Measurements from ENCODE around the gene MEGF11. TPM values are rescaled to one million over a fixed set of nuclear protein-coding genes. Genes with fewer than 3 reads are reported as not detected.

MEGF11 gene
- total RNA-seq, 4 donors from 2014 or later, result 0.23 to 0.33 TPM; not detected in 2

GRCh38 chr15:66254951-66255676 is 1.6 kb upstream of the MEGF11 start:
- H3K27me3 ChIP-seq, result peaks cover 0 to 90% (median 38%) of the 10 kb centered on the region in 4 donors
- H3K4me3 ChIP-seq, result no peak overlapping the region
- no peaks in the 10 kb centered on the region for H3K9me3 ChIP-seq
- H3K27ac ChIP-seq (replicated peaks in 1 of 4), result no peak overlapping the region
- peaks cover 27 to 35% (median 33%) of the 10 kb centered on the region in 4 donors for H3K4me1 ChIP-seq
- no peaks in the 10 kb centered on the region for H3K36me3 ChIP-seq
- DNase-seq (ENCODE audit: extremely low spot score), result no peak
- WGBS, result 51% methylated on average over 19 of the region's 19 CpGs
- intact Hi-C loops (cut with DNase I), result loop anchor here (5.0 kb wide), 1 partner anchor 32 kb away; no protein-coding TSS in a partner anchor
- TF ChIP-seq POLR2A (IDR thresholded peaks at IDR 0.05; ENCODE audit: low read depth) (no peak), EP300 (IDR thresholded peaks at IDR 0.05) (no peak), CTCF (IDR thresholded peaks at IDR 0.05) (no peak), POLR2AphosphoS5 (IDR thresholded peaks at IDR 0.05) (no peak)

- no peak for TF ChIP-seq POLR2AphosphoS5 (IDR thresholded peaks at IDR 0.05)
- TF ChIP-seq POLR2A (IDR thresholded peaks at IDR 0.05; ENCODE audit: low read depth), result no peak
- no peak for TF ChIP-seq EP300 (IDR thresholded peaks at IDR 0.05)
- no peak for TF ChIP-seq CTCF (IDR thresholded peaks at IDR 0.05)
- no peak overlapping the region for H3K27ac ChIP-seq (replicated peaks in 1 of 4)
- WGBS, result 10% methylated on average over 34 of the region's 36 CpGs
- DNase-seq (ENCODE audit: extremely low spot score), result no peak
- H3K36me3 ChIP-seq, result no peaks in the 10 kb centered on the region
- peaks cover 0 to 90% (median 38%) of the 10 kb centered on the region in 4 donors for H3K27me3 ChIP-seq
- peaks cover 27 to 35% (median 33%) of the 10 kb centered on the region in 4 donors for H3K4me1 ChIP-seq
- H3K4me3 ChIP-seq, result peak overlapping the region; percentile 57 to 67 (median 64)
- no peaks in the 10 kb centered on the region for H3K9me3 ChIP-seq
- intact Hi-C loops (cut with DNase I), result loop anchor here (5.0 kb wide), 1 partner anchor 33 kb away; no protein-coding TSS in a partner anchor
Measured at GRCh38 chr15:66254089-66254950, 770 bp upstream of the MEGF11 start.

- Histone ChIP-seq H3K36me3 (no peaks in the 10 kb centered on the region), H3K4me3 (peak overlapping the region; percentile 57 to 67 (median 64)), H3K4me1 (peaks cover 27 to 35% (median 33%) of the 10 kb centered on the region in 4 donors), H3K27ac (replicated peaks in 1 of 4) (no peak overlapping the region), H3K9me3 (no peaks in the 10 kb centered on the region), H3K27me3 (peaks cover 0 to 83% (median 38%) of the 10 kb centered on the region in 4 donors)
- 4% methylated on average over 12 of the region's 64 CpGs for WGBS
- intact Hi-C loops (cut with DNase I), result loop anchor here (5.0 kb wide), 1 partner anchor 34 kb away; no protein-coding TSS in a partner anchor
- TF ChIP-seq POLR2AphosphoS5 (IDR thresholded peaks at IDR 0.05) (no peak), POLR2A (IDR thresholded peaks at IDR 0.05; ENCODE audit: low read depth) (no peak), EP300 (IDR thresholded peaks at IDR 0.05) (no peak), CTCF (IDR thresholded peaks at IDR 0.05) (no peak)
- no peak for DNase-seq (ENCODE audit: extremely low spot score)
Measured at GRCh38 chr15:66252685-66253417, 699 bp downstream of the MEGF11 start.

- TF ChIP-seq POLR2A (IDR thresholded peaks at IDR 0.05; ENCODE audit: low read depth) (no peak), EP300 (IDR thresholded peaks at IDR 0.05) (no peak), CTCF (IDR thresholded peaks at IDR 0.05) (peak; percentile 38 to 80 (median 47))
- no peak for DNase-seq (ENCODE audit: extremely low spot score)
- peaks cover 27 to 35% (median 33%) of the 10 kb centered on the region in 4 donors for H3K4me1 ChIP-seq
- H3K27me3 ChIP-seq, result peaks cover 0 to 79% (median 38%) of the 10 kb centered on the region in 4 donors
- H3K4me3 ChIP-seq, result peak overlapping the region; percentile 57 to 67 (median 64)
- no peak overlapping the region for H3K27ac ChIP-seq (replicated peaks in 1 of 4)
- intact Hi-C loops (cut with DNase I), result loop anchor here (5.0 kb wide), 1 partner anchor 35 kb away; no protein-coding TSS in a partner anchor
- 4% methylated on average over 64 of the region's 72 CpGs for WGBS
- H3K9me3 ChIP-seq, result no peaks in the 10 kb centered on the region
- no peaks in the 10 kb centered on the region for H3K36me3 ChIP-seq
Measured at GRCh38 chr15:66251790-66252684, 1.5 kb downstream of the MEGF11 start.
